Pancreas (tissue), 10 donors: ENCODE measurements around the gene METTL2B. TPM values are rescaled to one million over a fixed set of nuclear protein-coding genes. Genes with fewer than 3 reads are reported as not detected.

Experiments used
- ATAC-seq, 4 donors: fragments of 200-7000 bp; cut with Tn5 transposase; one replicate each; pipeline versions ENCODE4 v1.8.0 to v1.9.1; 2020; ENCODE audit warnings: mild to moderate bottlenecking in 4 of 4, moderate library complexity in 4 of 4
- DNase-seq, 6 donors: peaks; one replicate each; pipeline ENCODE4 v3.0.0-alpha.2; 2020
- FAIRE-seq: peaks from 2 replicates; lab custom pipeline; 2012; peaks lifted over from hg19 to GRCh38; lab: Jason Lieb, UNC
- H3K27ac ChIP-seq, 4 donors: fragments of 200-600 bp; sonication (generic); 1 replicate in 3 of 4; 2 replicates in 1 of 4; pipeline versions ENCODE4 v1.5.0 to v1.8.0; 2020
- H3K27me3 ChIP-seq, 4 donors: fragments of 200-600 bp; one replicate each; pipeline ENCODE4 v1.8.0; 2021
- H3K36me3 ChIP-seq, 3 donors: fragments of 200-600 bp; sonication (generic) in 1 of 3; one replicate each; pipeline versions ENCODE4 v1.5.0 to v1.8.0; 2020 to 2021
- H3K4me1 ChIP-seq, 3 donors: fragments of 200-600 bp; one replicate each; pipeline ENCODE4 v1.8.0; 2021
- H3K4me3 ChIP-seq, 4 donors: fragments of 200-600 bp; sonication (generic) in 2 of 4; one replicate each; pipeline versions ENCODE4 v1.5.0 to v1.8.0; 2020 to 2021
- H3K9me3 ChIP-seq, 4 donors: fragments of 200-600 bp; one replicate each; pipeline ENCODE4 v1.8.0; 2021
- WGBS, 2 donors: extraction: QIAGEN DNeasy Blood & Tissue Kit; methylation state at CpG; one replicate each; pipeline ENCODE4 v1.1.7; 2013; 5-methylcytosine and 5-hydroxymethylcytosine counted together
- intact Hi-C, 3 donors: fragments of 100-400 bp; cut with DNase I; formaldehyde crosslinking; loops; one replicate each; pipeline versions ENCODE4 v1.11.1 to v1.14.2; 2022
- polyA plus RNA-seq, 2 donors: library from polyadenylated mRNA; stranded (reverse); fragments of 200-250 nt; gene quantifications; one replicate each; pipeline ENCODE4 v1.2.3, GENCODE V29; 2013
- total RNA-seq, 6 donors: library from RNA; stranded (reverse); fragmentation: NEBNext Ultra II Directional in 4 of 6; extraction: Animal tissue kit (Norgen Biotek cat#: 25700) in 4 of 6; gene quantifications; one replicate each; pipeline versions ENCODE4 v1.2.1 to v1.2.4, GENCODE V29; 2021 to 2023
- TF ChIP-seq, protein P1 (sequence below), 4 donors: fragments of 200-600 bp; sonication (generic) in 3 of 4; IDR thresholded peaks; one replicate each; pipeline versions ENCODE4 v1.5.0 to v1.8.0; 2021; ENCODE audit warnings: antibody characterized with exemption in 4 of 4
- donor health status: healthy with polysubstance abuse.
- donor health status: DM: no; HTN: no; CAD: no; lungs with moderate emphysema.
- donor health status: DM: no; HTN: no; CAD: no.
- donor health status: control.
- donor health status: control.
- donor health status: Bipolar disorder and iron deficiency.
- donor health status: DM: yes; HTN: yes; CAD: no.
- donor health status: DM: no; HTN: no; CAD: no.
- donor health status: DM: no; HTN: no; CAD: no.
- donor health status: DM: yes; HTN: yes; CAD: no.

Gene METTL2B
- total and polyA plus RNA-seq, 8 donors = 6.2 to 12.6 (median 10.0) TPM

DNA sequence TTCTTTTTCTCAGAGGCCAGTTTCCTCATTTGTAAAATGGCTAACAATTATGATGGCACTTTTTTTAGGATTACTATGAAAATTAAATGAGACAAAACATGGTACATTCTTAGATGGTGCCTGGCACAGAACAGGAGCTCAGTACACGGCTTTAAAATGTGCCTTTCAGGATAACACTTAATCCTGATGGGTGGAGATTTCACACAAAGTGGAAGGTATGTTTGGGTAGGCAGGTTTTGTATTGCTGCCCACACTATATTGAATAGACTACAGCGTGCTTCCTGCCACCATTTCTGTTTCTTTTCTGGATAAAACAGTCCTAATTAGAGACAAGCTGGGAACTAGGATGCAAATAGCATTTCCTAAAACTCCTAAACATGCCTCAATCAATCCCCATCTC lies 44.8 kb upstream of the METTL2B start:
- FAIRE-seq (no peak), DNase-seq (no peak), ATAC-seq (no peak)
- Histone ChIP-seq H3K27ac (no peak overlapping the region), H3K9me3 (no peaks in the 10 kb centered on the region), H3K27me3 (no peaks in the 10 kb centered on the region), H3K36me3 (no peaks in the 10 kb centered on the region), H3K4me1 (no peaks in the 10 kb centered on the region), H3K4me3 (no peak overlapping the region)
- intact Hi-C loops = no loop called here
- TF ChIP-seq, protein P1, sequence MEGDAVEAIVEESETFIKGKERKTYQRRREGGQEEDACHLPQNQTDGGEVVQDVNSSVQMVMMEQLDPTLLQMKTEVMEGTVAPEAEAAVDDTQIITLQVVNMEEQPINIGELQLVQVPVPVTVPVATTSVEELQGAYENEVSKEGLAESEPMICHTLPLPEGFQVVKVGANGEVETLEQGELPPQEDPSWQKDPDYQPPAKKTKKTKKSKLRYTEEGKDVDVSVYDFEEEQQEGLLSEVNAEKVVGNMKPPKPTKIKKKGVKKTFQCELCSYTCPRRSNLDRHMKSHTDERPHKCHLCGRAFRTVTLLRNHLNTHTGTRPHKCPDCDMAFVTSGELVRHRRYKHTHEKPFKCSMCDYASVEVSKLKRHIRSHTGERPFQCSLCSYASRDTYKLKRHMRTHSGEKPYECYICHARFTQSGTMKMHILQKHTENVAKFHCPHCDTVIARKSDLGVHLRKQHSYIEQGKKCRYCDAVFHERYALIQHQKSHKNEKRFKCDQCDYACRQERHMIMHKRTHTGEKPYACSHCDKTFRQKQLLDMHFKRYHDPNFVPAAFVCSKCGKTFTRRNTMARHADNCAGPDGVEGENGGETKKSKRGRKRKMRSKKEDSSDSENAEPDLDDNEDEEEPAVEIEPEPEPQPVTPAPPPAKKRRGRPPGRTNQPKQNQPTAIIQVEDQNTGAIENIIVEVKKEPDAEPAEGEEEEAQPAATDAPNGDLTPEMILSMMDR (IDR thresholded peaks at IDR 0.05) = no peak
- 70 to 73% methylated on average over 2 of the region's 2 CpGs for WGBS, 2 donors

DNA sequence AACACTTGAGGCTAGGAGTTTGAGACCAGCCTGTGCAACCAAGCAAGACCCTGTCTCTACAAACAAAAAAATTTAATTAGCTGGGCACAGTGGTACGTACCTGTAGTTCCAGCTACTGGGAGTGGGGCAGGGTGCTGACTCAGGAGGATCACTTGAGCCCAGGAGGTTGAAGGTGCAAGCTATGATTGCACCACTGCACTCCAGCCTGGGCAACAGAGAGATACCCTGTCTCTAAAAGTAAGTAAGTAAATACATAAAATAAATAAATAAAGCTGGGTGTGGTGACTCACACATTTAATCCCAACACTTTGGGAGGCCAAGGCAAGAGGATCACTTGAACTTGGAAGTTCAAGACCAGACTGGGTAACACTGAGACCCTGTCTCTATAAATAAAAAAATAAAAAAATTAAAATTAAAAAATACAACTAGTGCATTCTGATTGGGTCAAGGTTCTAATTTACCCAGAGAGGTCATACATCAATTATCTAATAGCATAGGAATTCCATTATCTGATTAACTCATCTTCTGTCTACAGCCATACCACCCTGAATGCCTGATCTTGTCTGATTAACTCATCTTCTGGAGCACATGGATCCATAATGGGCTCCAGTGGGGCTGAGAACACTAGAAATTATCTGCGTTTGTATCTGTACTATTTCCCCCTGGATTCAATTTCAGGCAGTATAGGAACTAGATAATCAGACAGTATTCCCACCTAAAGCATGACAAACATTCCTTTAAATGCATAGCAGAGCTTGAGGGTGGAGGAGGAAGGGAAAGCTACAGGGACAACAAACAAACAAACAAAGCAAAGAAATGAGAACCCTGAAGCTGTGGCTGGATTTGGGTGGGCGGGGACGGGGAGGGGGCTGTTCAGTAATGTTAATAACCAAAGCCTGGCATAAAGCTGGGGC lies 41.9 kb upstream of the METTL2B start:
- Histone ChIP-seq H3K9me3 (no peaks in the 10 kb centered on the region), H3K27ac (no peak overlapping the region), H3K4me1 (no peaks in the 10 kb centered on the region), H3K27me3 (no peaks in the 10 kb centered on the region), H3K36me3 (no peaks in the 10 kb centered on the region), H3K4me3 (no peak overlapping the region)
- intact Hi-C loops = no loop called here
- ATAC-seq (no peak), DNase-seq (no peak), FAIRE-seq (no peak)
- TF ChIP-seq, protein P1 (IDR thresholded peaks at IDR 0.05) = no peak
- WGBS, 2 donors = 74 to 76% methylated on average over 4 of the region's 4 CpGs

DNA sequence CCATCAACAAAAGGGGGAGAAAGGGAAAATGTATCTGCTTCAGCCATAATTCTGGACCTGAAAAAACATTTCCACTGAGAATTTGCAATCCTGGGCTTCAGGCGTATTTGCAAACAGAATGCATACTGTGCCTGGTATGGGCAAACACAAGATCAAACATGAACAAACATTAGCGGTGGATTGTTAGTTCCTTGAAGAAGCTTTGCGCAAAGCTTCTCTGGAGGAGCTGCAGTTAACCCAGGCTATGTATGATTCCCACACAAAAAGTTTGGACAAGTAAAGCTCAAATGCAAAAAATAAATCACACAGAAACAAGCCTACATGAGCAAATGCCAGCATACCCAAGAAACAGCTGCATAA lies 41.2 kb upstream of the METTL2B start:
- Histone ChIP-seq H3K4me3 (no peak overlapping the region), H3K9me3 (no peaks in the 10 kb centered on the region), H3K36me3 (no peaks in the 10 kb centered on the region), H3K4me1 (no peaks in the 10 kb centered on the region), H3K27ac (no peak overlapping the region), H3K27me3 (no peaks in the 10 kb centered on the region)
- DNase-seq = no peak
- ATAC-seq = peak in 2 of 4 donors; percentile 60 to 66
- TF ChIP-seq, protein P1 (IDR thresholded peaks at IDR 0.05) = no peak
- FAIRE-seq = no peak
- 35 to 57% methylated on average over 3 of the region's 3 CpGs for WGBS, 2 donors
- intact Hi-C loops = no loop called here

DNA sequence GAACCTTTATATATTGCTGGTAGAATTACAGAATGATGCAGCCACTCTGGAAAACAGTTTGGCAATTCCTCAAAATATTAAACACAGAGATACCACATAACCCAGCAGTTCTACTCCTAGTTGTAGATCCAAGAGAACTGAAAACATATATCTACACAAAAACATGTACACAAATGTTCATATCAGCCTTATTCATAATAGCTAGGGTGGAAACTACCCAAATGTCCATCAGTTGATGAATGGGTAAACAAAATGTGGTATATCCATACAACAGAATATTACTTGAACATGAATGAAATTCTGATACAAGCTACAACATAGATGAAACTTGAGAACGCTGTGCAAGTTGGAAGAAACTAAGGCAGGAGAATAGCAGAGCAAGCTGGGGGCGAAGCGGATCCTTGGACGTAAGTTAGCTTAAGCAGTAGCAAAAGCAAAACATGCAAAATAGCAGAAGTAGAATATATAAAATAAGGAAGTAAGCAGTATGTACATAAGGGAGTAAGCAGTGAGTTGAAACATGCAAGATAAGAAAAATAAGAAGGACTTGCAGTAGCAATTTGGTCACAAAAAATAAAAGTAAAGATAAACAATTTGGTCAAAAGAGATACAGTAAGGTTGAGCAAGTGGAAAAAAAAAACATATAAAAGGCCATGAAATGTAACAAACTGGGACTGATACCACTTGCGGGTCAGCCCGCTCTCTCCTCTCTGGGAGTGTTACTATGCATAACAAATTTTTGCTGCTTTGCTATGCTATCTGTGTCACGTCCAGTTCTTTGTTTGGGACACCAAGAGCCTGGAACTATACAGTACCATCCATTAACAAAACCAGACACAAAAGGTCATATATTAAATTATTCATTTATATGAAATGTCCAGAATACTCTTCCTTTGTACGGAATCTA lies 38.9 kb upstream of the METTL2B start:
- TF ChIP-seq, protein P1 (IDR thresholded peaks at IDR 0.05) = no peak
- no peak overlapping the region for H3K4me3 ChIP-seq
- 87 to 93% methylated on average over 8 of the region's 8 CpGs for WGBS, 2 donors
- H3K9me3 ChIP-seq = no peaks in the 10 kb centered on the region
- no peaks in the 10 kb centered on the region for H3K27me3 ChIP-seq
- no peaks in the 10 kb centered on the region for H3K4me1 ChIP-seq
- no peak overlapping the region for H3K27ac ChIP-seq
- intact Hi-C loops = no loop called here
- no peaks in the 10 kb centered on the region for H3K36me3 ChIP-seq
- FAIRE-seq = no peak
- ATAC-seq = peak in 1 of 4 donors; percentile 54
- DNase-seq = no peak
